Mucosa of descending colon (tissue), 3 donors: Measurements from ENCODE around the gene ASCL3. TPM values are rescaled to one million over a fixed set of nuclear protein-coding genes. Genes with fewer than 3 reads are reported as not detected.

Source experiments
- ATAC-seq: fragments of 200-7000 bp; cut with Tn5 transposase; one replicate; pipeline ENCODE4 v1.9.1; 2020; ENCODE audit warnings: mild to moderate bottlenecking, moderate library complexity
- DNase-seq, 3 donors: peaks; one replicate each; pipeline ENCODE4 v3.0.0-alpha.2; 2020
- H3K36me3 ChIP-seq: fragments of 200-600 bp; one replicate; pipeline ENCODE4 v1.8.0; 2021; ENCODE audit warnings: low read depth, mild to moderate bottlenecking
- H3K4me1 ChIP-seq: fragments of 200-600 bp; one replicate; pipeline ENCODE4 v1.8.0; 2021; ENCODE audit warnings: low read depth, mild to moderate bottlenecking
- H3K4me3 ChIP-seq: fragments of 200-600 bp; one replicate; pipeline ENCODE4 v1.8.0; 2021; ENCODE audit warnings: mild to moderate bottlenecking
- H3K9me3 ChIP-seq: fragments of 200-600 bp; one replicate; pipeline ENCODE4 v1.8.0; 2021; ENCODE audit warnings: mild to moderate bottlenecking
- CTCF ChIP-seq: fragments of 200-600 bp; IDR thresholded peaks from one replicate; pipeline ENCODE4 v1.8.0; 2022; ENCODE audit warnings: antibody characterized with exemption, mild to moderate bottlenecking
- intact Hi-C, 2 donors: fragments of 100-400 bp; cut with DNase I in 1 of 2; cut with micrococcal nuclease in 1 of 2; formaldehyde crosslinking; loops; one replicate each; pipeline versions ENCODE4 v1.11.0 to v1.11.1; 2022; cut with DNase I, micrococcal nuclease
- total RNA-seq, 3 donors: library from RNA; stranded (reverse); fragmentation: NEBNext Ultra II Directional in 2 of 3; extraction: Animal tissue kit (Norgen Biotek cat#: 25700) in 2 of 3; gene quantifications; one replicate each; pipeline versions ENCODE4 v1.2.1 to v1.2.4, GENCODE V29; 2021 to 2023
- donor health status: DM: no; HTN: no; CAD: no; lungs with moderate emphysema.
- donor health status: DM: no; HTN: no; CAD: no.
- donor health status: DM: no; HTN: yes; CAD: no.

Gene ASCL3
- total RNA-seq, 3 donors from 2014 or later: not detected

GRCh38 chr11:8930456-8931175, 12.2 kb downstream of the ASCL3 start:
- no peaks in the 10 kb centered on the region for H3K4me1 ChIP-seq
- no peaks in the 10 kb centered on the region for H3K9me3 ChIP-seq
- no peak overlapping the region for H3K4me3 ChIP-seq
- DNase-seq (no peak), ATAC-seq (no peak)
- no peaks in the 10 kb centered on the region for H3K36me3 ChIP-seq
- intact Hi-C loops: no loop called here
- TF ChIP-seq CTCF: no peak

GRCh38 chr11:8928981-8929615, 13.7 kb downstream of the ASCL3 start:
- no peak for ATAC-seq
- no peaks in the 10 kb centered on the region for H3K4me1 ChIP-seq
- H3K9me3 ChIP-seq: no peaks in the 10 kb centered on the region
- no peak for TF ChIP-seq CTCF
- H3K4me3 ChIP-seq: no peak overlapping the region
- DNase-seq: no peak
- intact Hi-C loops: no loop called here
- no peaks in the 10 kb centered on the region for H3K36me3 ChIP-seq

- no peaks in the 10 kb centered on the region for H3K4me1 ChIP-seq
- no peaks in the 10 kb centered on the region for H3K36me3 ChIP-seq
- ATAC-seq (no peak), DNase-seq (no peak)
- TF ChIP-seq CTCF: no peak
- H3K9me3 ChIP-seq: no peaks in the 10 kb centered on the region
- intact Hi-C loops: no loop called here
- H3K4me3 ChIP-seq: no peak overlapping the region
Observed at GRCh38 chr11:8928205-8928604, 14.6 kb downstream of the ASCL3 start.

GRCh38 chr11:8927233-8927632, 15.6 kb downstream of the ASCL3 start:
- intact Hi-C loops: no loop called here
- no peak for DNase-seq
- ATAC-seq: no peak
- H3K9me3 ChIP-seq: no peaks in the 10 kb centered on the region
- no peaks in the 10 kb centered on the region for H3K36me3 ChIP-seq
- no peak for TF ChIP-seq CTCF
- H3K4me1 ChIP-seq: no peaks in the 10 kb centered on the region
- H3K4me3 ChIP-seq: no peak overlapping the region

- no peak for TF ChIP-seq CTCF
- Histone ChIP-seq H3K9me3 (no peaks in the 10 kb centered on the region), H3K36me3 (no peaks in the 10 kb centered on the region), H3K4me3 (no peak overlapping the region), H3K4me1 (no peaks in the 10 kb centered on the region)
- ATAC-seq (no peak), DNase-seq (no peak)
- intact Hi-C loops: no loop called here
Observed at GRCh38 chr11:8926236-8926635, 16.6 kb downstream of the ASCL3 start.
